ACC112 (cell line): ENCODE results near the gene TPGS2.

ENCODE experiments used
- H2AFZ ChIP-seq: fragments of 200-600 bp; sonication (generic); one replicate; pipeline ENCODE4 v1.6.0; 2017; ENCODE audit warnings: antibody characterized with exemption, low read length; ENCODE audit not compliant: unreplicated experiment
- H3K27ac ChIP-seq: fragments of 200-600 bp; sonication (generic); 2 replicates; pipeline ENCODE4 v1.5.1; 2014; ENCODE audit warnings: low read depth, mild to moderate bottlenecking, antibody characterized with exemption, low read length, moderate library complexity
- H3K27me3 ChIP-seq: fragments of 200-600 bp; sonication (generic); 2 replicates; pipeline ENCODE4 v1.6.1; 2014; ENCODE audit warnings: mild to moderate bottlenecking, antibody characterized with exemption, low read length, moderate library complexity, mixed read lengths; ENCODE audit not compliant: insufficient read depth
- H3K36me3 ChIP-seq: fragments of 200-600 bp; sonication (generic); 2 replicates; pipeline ENCODE4 v1.6.1; 2016; ENCODE audit warnings: mild to moderate bottlenecking, antibody characterized with exemption, low read length, moderate library complexity, mixed read lengths; ENCODE audit not compliant: insufficient read depth
- H3K4me1 ChIP-seq: fragments of 200-600 bp; sonication (generic); one replicate; pipeline ENCODE4 v1.6.1; 2016; ENCODE audit warnings: low read length, mixed read lengths; ENCODE audit not compliant: insufficient read depth, unreplicated experiment, control insufficient read depth
- H3K4me3 ChIP-seq: fragments of 200-600 bp; sonication (generic); 2 replicates; pipeline ENCODE4 v1.5.1; 2014; ENCODE audit warnings: mild to moderate bottlenecking, low read depth, low read length
- H3K79me2 ChIP-seq: fragments of 200-600 bp; sonication (generic); one replicate; pipeline ENCODE4 v1.6.0; 2016; ENCODE audit warnings: low read length; ENCODE audit not compliant: control insufficient read depth, unreplicated experiment, insufficient read depth

The TPGS2 gene

DNA sequence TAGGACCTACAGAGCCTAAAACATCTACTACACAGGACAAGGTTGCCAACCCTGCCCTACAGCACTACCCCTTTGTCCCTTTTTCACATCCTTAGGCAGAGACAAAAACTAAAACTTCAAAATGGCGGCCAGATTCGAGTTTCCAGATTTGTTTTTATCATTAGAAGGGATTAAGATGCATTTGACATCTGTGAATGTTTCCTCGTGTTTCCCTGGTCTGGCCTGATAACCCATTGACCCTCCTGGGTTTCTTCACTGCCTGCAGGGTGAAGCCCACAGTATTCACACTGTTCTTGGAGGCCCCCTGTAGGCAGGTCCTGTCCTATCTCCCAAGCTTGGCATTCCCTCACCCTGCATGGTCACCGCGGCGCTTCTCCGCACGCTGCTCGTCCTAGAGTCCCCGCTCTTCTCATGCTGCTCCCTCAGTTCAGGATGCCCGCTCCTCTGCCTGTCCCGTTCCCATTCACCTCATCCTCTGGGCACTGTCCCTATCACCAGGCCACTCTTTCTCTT, 67.6 kb downstream of the TPGS2 start:
- no peaks in the 10 kb centered on the region for H3K79me2 ChIP-seq
- H3K36me3 ChIP-seq, result no peaks in the 10 kb centered on the region
- no peak overlapping the region for H3K4me3 ChIP-seq
- no peaks in the 10 kb centered on the region for H3K4me1 ChIP-seq
- H3K27ac ChIP-seq, result no peak overlapping the region
- H3K27me3 ChIP-seq, result no peaks in the 10 kb centered on the region
- H2AFZ ChIP-seq, result no peak overlapping the region

DNA sequence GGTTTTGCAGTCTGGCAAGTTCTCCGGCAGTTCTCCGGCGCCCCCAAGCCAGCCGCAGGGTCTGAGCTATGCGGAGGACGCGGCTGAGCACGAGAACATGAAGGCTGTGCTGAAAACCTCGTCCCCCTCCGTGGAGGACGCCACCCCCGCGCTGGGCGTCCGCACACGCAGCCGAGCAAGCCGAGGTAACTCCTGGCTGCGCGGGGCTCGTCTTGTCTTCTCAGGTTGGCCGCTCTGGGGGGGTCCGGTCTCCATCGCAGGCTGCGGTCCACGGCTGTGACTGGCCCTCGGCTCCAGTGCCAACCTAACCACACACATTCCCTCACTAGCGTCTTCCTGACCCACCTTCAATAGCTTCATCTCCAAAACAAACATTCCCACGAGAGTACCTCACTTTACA, 68.2 kb downstream of the TPGS2 start:
- Histone ChIP-seq H3K4me3 (no peak overlapping the region), H3K36me3 (no peaks in the 10 kb centered on the region), H3K4me1 (no peaks in the 10 kb centered on the region), H3K79me2 (no peaks in the 10 kb centered on the region), H3K27me3 (no peaks in the 10 kb centered on the region), H3K27ac (no peak overlapping the region), H2AFZ (no peak overlapping the region)

DNA sequence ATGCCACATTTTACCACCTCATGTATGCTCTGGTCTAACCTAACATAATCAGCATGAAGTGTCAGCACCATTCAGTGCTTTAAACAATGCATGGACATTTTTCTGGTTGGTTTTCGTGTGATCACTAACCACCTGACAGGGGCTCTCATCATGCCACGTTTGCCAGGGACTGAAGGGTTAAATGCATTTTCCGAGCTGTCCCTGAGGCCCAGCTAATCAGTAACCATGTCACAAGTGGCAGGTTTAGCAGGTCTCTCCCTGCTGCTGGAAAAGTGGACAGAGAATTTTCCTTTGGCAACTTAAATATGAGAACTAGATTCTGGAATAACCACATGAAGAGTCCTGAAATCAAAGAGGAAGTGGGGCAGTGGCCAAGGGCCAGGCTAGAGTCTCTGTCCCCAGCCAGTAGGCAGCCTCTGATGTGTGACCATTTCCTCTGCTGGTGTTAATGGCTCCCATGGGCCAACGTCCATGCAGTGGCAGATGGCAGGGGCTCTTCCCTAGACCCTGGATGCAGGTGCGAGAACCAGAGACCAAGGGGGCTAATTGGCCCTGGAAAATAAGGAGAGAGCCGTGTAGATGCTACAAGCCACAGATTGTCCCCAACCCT, 69.5 kb downstream of the TPGS2 start:
- Histone ChIP-seq H3K4me1 (no peaks in the 10 kb centered on the region), H3K36me3 (no peaks in the 10 kb centered on the region), H3K27ac (no peak overlapping the region), H3K79me2 (no peaks in the 10 kb centered on the region), H3K4me3 (no peak overlapping the region), H3K27me3 (no peaks in the 10 kb centered on the region), H2AFZ (no peak overlapping the region)

DNA sequence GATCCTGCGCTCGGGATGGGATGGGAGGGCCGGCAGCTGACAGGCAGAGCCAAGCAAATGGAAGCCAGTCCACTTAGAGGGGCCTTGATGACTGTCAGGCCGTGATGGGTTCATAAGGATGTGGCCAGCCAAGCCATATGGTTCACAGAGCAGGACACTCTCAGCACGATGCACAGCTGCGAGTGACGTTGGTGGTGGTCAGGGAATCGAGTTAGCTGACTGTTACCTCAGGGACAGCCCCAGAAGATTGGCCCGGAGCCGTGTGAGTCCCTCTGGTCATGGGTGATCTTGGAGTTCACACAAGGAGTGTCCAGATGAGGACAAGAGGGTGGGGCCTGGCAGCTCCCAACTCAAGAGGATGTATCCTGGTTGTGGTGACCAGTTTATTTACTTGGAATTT, 70.2 kb downstream of the TPGS2 start:
- Histone ChIP-seq H3K27ac (no peak overlapping the region), H2AFZ (no peak overlapping the region), H3K4me1 (no peaks in the 10 kb centered on the region), H3K36me3 (no peaks in the 10 kb centered on the region), H3K27me3 (no peaks in the 10 kb centered on the region), H3K79me2 (no peaks in the 10 kb centered on the region), H3K4me3 (no peak overlapping the region)

DNA sequence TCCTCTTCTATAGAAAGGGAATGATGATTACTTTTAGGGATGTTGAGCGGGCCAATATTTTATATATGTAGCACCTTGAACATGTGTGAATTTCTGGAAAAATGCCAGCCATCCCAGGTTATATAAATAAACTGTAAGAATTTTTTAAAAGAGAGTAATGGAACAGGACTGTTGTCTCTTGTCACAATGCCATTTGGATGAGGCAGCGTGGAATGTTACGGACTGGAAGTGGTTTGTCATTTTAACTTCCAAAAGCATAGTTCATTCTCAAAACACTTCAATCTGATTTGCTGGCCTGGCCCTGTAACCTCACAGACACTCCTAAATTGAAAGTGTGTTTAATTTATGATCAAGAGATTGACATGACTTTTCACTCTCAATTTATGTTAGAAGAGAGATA, 70.8 kb downstream of the TPGS2 start:
- Histone ChIP-seq H3K79me2 (no peaks in the 10 kb centered on the region), H3K27ac (no peak overlapping the region), H3K36me3 (no peaks in the 10 kb centered on the region), H2AFZ (no peak overlapping the region), H3K4me3 (no peak overlapping the region), H3K27me3 (no peaks in the 10 kb centered on the region), H3K4me1 (no peaks in the 10 kb centered on the region)

DNA sequence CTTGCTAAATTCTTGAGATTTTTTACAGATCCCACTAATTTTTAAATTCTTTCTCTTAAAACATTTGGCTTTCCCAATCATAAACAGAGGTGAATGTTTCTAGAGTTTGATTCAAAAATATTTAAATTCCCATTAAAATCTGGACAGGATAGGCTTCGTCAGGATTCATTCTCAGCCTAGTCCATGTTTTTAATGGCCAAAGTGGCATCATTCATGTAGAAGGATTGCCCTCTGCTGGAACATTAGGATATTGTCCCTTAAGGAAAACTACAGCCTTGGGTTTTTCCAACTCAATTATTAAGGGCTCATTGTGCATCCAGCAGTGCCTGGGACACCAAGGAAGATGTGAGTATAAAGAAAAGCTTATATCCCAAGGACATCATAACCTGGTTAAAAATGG, 71.7 kb downstream of the TPGS2 start:
- Histone ChIP-seq H3K4me1 (no peaks in the 10 kb centered on the region), H3K27ac (no peak overlapping the region), H3K79me2 (no peaks in the 10 kb centered on the region), H2AFZ (no peak overlapping the region), H3K36me3 (no peaks in the 10 kb centered on the region), H3K27me3 (no peaks in the 10 kb centered on the region), H3K4me3 (no peak overlapping the region)

DNA sequence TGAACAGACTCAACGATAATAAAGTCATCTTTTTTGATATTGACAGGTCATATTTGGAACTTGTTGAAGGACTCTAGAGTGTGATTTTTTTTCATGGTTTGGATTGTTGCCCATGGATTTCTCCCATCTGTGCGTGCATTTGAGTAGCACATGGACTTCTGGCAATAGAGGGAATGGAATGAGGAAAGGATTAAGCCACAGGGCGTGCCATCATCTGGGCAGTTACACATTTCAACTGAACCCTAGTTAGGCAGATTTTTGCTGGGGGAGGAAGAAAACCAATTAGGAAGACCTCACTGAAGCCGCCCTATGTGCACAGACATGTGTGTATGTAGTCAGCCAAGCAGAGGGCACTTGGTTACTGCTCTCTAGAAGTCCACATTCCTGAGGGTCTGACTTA, 72.6 kb downstream of the TPGS2 start:
- Histone ChIP-seq H3K4me3 (no peak overlapping the region), H2AFZ (no peak overlapping the region), H3K4me1 (no peaks in the 10 kb centered on the region), H3K27ac (no peak overlapping the region), H3K79me2 (no peaks in the 10 kb centered on the region), H3K36me3 (no peaks in the 10 kb centered on the region), H3K27me3 (no peaks in the 10 kb centered on the region)

DNA sequence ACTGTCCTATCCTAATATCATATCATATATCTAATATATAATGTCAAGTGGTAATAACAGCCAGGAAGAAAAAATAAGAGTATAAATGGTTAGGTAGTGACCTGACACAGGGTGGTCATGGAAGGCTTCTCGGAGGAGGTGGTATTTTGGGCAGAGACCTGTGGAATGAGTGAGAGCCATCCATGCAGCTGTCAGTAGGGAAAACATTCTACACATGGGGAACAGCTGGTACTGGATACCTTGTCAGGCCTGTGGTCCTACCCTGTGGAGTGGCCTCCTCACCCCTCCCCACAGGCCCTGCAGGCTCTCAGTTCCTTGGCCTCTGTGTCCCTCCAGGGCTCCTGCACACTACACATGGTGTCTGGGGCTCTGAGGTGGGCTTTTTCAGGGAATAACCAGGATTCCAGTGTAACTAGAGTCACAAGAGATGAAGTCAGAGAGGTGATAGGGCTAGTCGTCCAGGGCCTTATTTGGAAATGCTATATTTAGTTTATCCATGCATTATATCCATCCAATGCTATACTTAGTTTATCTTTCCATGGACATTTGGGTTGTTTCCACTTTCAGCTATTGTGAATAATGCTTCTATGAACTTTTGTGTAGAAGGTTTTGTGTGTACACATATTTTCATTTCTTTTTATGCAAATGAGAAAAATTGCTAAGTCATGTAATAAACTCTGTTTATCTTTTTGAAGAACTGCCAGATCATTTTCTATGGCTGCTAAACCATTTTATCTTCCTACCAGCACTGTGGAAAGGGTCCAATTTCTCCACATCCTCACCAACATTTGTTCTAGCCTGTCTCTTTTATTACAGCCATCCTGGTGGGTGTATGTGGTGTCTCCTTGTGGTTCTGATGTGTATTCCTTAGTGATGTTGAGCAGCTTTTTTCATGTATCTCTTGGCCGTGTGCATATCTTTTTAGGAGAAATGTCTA, 75.6 kb downstream of the TPGS2 start:
- Histone ChIP-seq H3K4me3 (no peak overlapping the region), H3K36me3 (no peaks in the 10 kb centered on the region), H3K27me3 (no peaks in the 10 kb centered on the region), H3K4me1 (no peaks in the 10 kb centered on the region), H2AFZ (no peak overlapping the region), H3K79me2 (no peaks in the 10 kb centered on the region), H3K27ac (no peak overlapping the region)

DNA sequence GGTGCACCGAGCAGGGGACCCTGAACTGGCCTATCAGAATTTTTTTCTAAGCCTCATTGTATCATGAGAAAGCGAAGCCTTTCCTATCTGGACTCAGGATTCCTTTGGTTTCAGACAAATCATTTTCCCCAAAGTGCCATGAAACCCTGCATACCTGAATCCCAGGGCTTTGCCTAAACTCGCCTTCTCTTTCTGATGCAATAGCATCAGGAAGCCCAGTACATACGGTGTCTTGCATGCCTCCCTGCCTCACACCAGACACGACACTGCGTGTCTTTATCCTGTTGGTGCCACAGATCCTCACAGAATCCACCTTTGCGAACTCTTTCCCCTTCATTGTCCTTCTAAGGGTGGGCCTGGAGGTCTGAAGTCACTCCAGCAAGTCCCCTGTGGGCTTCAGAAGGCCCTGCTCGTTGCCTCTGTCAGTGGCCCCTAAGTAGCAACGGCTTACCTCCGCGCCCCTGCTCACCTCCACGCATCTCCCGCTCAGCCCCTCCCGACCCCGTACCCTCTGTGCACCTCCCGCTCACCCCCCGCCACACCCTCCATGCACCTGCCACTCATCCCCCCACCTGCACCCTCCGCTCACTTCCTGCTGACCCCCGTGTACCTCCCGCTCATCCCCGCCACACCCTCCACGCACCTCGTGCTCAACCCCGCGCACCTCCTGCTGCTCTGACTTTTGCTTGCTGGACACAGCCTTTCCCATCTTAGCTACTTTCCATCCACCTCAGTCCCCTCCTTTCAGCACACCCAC, 83.4 kb downstream of the TPGS2 start:
- no peaks in the 10 kb centered on the region for H3K27me3 ChIP-seq
- H3K4me1 ChIP-seq, result no peaks in the 10 kb centered on the region
- H3K36me3 ChIP-seq, result no peaks in the 10 kb centered on the region
- no peak overlapping the region for H3K27ac ChIP-seq
- H2AFZ ChIP-seq, result no peak overlapping the region
- H3K79me2 ChIP-seq, result no peaks in the 10 kb centered on the region
- H3K4me3 ChIP-seq, result no peak overlapping the region

DNA sequence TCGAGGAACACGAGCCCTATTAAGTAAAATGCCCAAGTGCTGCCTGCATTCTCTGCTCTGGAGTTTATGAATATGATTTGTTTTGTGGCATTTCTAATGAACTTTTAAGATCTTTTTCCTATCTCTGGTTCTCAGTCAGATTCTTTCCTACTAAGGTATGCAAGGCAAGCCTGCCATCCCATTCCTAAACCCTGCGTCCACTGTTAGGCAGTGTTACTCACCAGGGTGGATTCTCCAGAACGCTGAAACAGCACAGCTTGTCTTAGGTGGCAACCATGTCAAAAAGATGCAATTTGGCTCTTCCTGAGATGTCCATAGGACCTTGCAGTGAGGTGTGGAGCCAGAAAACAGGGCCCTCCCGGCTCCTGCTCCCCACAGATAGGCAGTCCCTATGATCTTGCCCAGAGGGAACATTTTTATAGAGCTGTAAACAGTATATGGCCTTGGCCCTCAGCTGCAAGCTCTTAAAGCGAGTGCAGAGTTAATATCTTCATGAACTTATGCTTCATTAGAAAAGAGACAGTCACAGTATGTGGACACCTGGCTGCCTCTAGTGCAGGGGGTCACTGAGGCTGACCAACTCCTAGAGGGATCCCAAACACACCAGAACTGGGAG, 84.4 kb downstream of the TPGS2 start:
- Histone ChIP-seq H3K27me3 (no peaks in the 10 kb centered on the region; the same call in 1 of the 2 replicates), H2AFZ (no peak overlapping the region), H3K27ac (no peak overlapping the region), H3K4me3 (no peak overlapping the region), H3K4me1 (no peaks in the 10 kb centered on the region), H3K79me2 (no peaks in the 10 kb centered on the region), H3K36me3 (no peaks in the 10 kb centered on the region)
